Ammon's horn (tissue), 1 donor: Measurements from ENCODE around the gene CD247.

Experiments
- DNase-seq: peaks from one replicate; pipeline ENCODE4 v3.0.0-alpha.2; 2016; ENCODE audit warnings: low spot score

Gene CD247

GRCh38 chr1:167512046-167512654 is 6.2 kb downstream of the CD247 start:
- DNase-seq, result no peak

- no peak for DNase-seq
These were observed 6.8 kb downstream of the CD247 start for GRCh38 chr1:167511374-167511986.

GRCh38 chr1:167510881-167511280 is 7.4 kb downstream of the CD247 start:
- no peak for DNase-seq

GRCh38 chr1:167510244-167510643 is 8.1 kb downstream of the CD247 start:
- no peak for DNase-seq

- DNase-seq, result no peak
These were observed 8.7 kb downstream of the CD247 start for GRCh38 chr1:167509587-167509986.

- no peak for DNase-seq
These were observed 10.6 kb downstream of the CD247 start for GRCh38 chr1:167507719-167508118.

- DNase-seq, result no peak
These were observed 13.9 kb downstream of the CD247 start for GRCh38 chr1:167504467-167504827.

- DNase-seq, result no peak
These were observed 14.5 kb downstream of the CD247 start for GRCh38 chr1:167503626-167504466.

GRCh38 chr1:167502719-167503462 is 15.4 kb downstream of the CD247 start:
- no peak for DNase-seq

- DNase-seq, result no peak
These were observed 16.2 kb downstream of the CD247 start for GRCh38 chr1:167502192-167502551.

- no peak for DNase-seq
These were observed 16.7 kb downstream of the CD247 start for GRCh38 chr1:167501515-167502191.

- peak; percentile 51 for DNase-seq
These were observed 18.0 kb downstream of the CD247 start for GRCh38 chr1:167500283-167500860.

- no peak for DNase-seq
These were observed 18.6 kb downstream of the CD247 start for GRCh38 chr1:167499664-167500101.

- DNase-seq, result no peak
These were observed 19.2 kb downstream of the CD247 start for GRCh38 chr1:167499106-167499505.

GRCh38 chr1:167496797-167497619 is 21.3 kb downstream of the CD247 start:
- no peak for DNase-seq

- DNase-seq, result no peak
These were observed 25.0 kb downstream of the CD247 start for GRCh38 chr1:167493372-167493771.

- DNase-seq, result no peak
These were observed 25.8 kb downstream of the CD247 start for GRCh38 chr1:167492481-167492910.

- no peak for DNase-seq
These were observed 26.5 kb downstream of the CD247 start for GRCh38 chr1:167491586-167492461.

GRCh38 chr1:167490765-167491164 is 27.6 kb downstream of the CD247 start:
- DNase-seq, result no peak
